ENCODE measurements around the gene WSCD2.
"Not testable (repeated sequence)": the region's sequence is repeated elsewhere in the genome, so short reads cannot be mapped to it uniquely, and the experiment has no call there.

Gene WSCD2

DNA sequence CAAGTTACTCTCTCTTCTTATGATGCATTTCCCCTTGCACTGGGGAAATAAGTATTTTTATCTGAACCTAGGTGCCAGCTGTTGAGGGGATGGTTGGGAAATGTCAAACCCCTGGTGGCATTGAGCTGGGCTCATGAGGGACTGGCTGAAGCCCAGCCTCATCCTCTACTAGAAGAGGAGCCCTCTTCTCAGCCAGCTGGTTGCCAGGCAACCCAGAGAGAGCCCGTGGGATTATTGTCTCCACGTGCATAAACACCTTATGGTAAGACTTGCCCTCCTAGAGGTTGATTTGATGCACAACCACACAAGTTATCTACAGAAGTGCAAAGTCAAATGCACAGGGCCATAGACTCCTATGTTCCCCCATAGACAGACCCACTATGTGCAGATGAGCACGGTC lies 89.8 kb downstream of the WSCD2 start:
- CTCF ChIA-PET = no interaction called here
- Mint-ChIP-seq H3K36me3 (no peaks in the 10 kb centered on the region), H3K4me3 (no peak overlapping the region), H3K9me3 (no peaks in the 10 kb centered on the region), H3K4me1 (no peaks in the 10 kb centered on the region), H3K27me3 (no peaks in the 10 kb centered on the region), H3K27ac (no peak overlapping the region)
- DNase-seq = no peak

DNA sequence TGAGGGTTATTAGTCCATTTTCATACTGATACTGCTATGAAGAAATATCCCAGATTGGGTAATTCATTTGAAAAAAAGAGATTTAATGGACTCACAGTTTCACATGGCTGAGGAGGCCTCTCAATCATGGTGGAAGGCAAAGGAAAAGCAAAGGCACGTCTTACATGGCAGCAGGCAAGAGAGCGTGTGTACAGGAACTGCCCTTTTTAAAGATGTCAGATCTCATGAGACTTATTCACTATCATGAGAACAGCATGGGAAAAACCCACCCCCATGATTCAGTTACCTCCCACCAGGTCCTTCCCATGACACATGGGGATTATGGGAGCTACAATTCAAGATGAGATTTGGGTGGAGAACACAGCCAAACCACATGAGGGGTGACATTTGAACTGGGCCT lies 96.0 kb downstream of the WSCD2 start:
- H3K9me3 Mint-ChIP-seq, H3K27ac Mint-ChIP-seq, H3K27me3 Mint-ChIP-seq, H3K4me3 Mint-ChIP-seq, DNase-seq, H3K36me3 Mint-ChIP-seq, H3K4me1 Mint-ChIP-seq, CTCF ChIA-PET: not testable (repeated sequence)

DNA sequence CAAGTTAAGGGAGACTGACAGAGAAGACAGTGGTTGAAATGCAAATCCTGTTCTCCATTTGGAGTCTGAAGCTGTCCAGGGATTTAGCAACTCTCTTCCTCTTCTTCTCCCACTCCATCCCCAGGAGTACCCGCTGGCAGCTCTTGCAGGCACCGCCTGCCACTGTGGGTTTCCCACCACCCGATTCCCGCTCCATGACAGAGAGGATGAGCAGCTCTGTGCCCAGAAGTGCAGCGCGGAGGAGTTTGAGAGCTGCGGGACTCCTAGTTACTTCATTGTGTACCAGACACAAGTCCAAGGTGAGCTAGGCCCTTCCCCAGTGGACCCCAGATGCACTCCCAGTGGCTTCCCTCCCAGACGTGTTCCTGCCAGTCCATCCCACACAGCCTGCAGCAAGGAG lies 97.8 kb downstream of the WSCD2 start:
- H3K27ac Mint-ChIP-seq = no peak overlapping the region
- H3K27me3 Mint-ChIP-seq = peaks cover 5% of the 10 kb centered on the region
- no peak overlapping the region for H3K4me3 Mint-ChIP-seq
- no peaks in the 10 kb centered on the region for H3K4me1 Mint-ChIP-seq
- H3K9me3 Mint-ChIP-seq = no peaks in the 10 kb centered on the region
- no peaks in the 10 kb centered on the region for H3K36me3 Mint-ChIP-seq
- CTCF ChIA-PET = no interaction called here
- no peak for DNase-seq

DNA sequence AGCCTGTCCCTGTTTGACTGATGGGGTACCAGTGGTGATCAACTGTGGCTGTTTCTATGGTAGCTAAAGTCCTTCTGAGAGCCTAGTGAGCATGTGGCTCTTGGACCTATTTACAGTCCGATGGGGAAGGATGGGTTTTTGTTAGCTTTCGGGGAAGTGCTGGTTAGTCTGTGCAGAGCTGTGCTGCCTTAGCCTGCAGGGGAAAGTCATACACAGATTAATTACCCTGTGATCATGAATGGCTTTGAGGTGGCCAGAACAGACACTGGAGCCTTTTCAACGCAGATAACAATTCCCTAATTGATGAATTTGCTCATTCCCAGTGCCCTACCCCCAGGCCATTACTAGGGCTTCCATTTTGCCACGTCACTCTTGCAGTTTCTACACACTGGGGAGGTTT lies 99.7 kb downstream of the WSCD2 start:
- Mint-ChIP-seq H3K27ac (no peak overlapping the region), H3K36me3 (no peaks in the 10 kb centered on the region)
- CTCF ChIA-PET = no interaction called here

DNA sequence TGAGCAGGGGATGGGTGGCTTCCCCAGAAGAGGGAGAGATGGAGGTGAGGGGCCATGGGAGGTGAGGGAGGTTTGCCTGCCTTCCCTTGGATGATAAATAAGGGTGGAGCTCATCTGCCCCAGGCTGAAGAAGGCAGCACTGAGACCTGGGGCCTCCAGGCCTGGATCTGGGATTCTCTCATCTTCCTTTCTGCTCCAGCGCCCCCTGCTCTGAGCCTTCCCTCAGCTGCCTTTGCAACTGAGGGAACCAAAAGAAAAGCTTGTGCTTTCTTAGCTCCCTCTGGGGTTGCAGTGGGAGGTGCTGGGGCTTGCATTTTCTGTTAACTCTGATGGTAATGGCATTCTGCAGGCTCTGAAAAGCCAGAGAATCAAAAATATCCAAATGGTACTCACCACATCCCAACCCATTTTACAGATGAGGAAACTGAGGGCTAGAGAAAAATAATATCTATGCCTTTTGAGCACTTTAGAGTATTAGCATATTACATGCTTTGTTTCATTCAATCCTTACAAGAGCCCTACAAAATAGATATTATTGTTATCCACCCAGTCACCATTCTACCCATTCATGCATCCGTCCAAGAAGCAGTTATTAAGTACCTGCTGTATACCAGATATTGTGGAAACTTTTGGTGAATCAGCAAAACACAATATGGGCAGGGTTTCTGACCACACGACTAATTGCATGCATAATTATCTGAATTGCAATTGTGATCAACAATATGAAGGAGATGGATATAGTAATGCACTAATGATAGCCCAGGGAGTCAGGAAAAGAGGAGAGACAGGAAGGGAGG lies 102.2 kb downstream of the WSCD2 start:
- CTCF ChIA-PET = no interaction called here
- no peaks in the 10 kb centered on the region for H3K36me3 Mint-ChIP-seq
- no peak overlapping the region for H3K4me3 Mint-ChIP-seq
- no peak for DNase-seq
- H3K4me1 Mint-ChIP-seq = no peaks in the 10 kb centered on the region
- peaks cover 6% of the 10 kb centered on the region for H3K27me3 Mint-ChIP-seq
- H3K27ac Mint-ChIP-seq = no peak overlapping the region
- no peaks in the 10 kb centered on the region for H3K9me3 Mint-ChIP-seq

More for the DNA sequence above, 99.7 kb downstream of the WSCD2 start:
- Mint-ChIP-seq H3K9me3 (no peaks in the 10 kb centered on the region), H3K27me3 (peaks cover 5% of the 10 kb centered on the region), H3K4me1 (no peaks in the 10 kb centered on the region), H3K4me3 (no peak overlapping the region)
- no peak for DNase-seq

DNA sequence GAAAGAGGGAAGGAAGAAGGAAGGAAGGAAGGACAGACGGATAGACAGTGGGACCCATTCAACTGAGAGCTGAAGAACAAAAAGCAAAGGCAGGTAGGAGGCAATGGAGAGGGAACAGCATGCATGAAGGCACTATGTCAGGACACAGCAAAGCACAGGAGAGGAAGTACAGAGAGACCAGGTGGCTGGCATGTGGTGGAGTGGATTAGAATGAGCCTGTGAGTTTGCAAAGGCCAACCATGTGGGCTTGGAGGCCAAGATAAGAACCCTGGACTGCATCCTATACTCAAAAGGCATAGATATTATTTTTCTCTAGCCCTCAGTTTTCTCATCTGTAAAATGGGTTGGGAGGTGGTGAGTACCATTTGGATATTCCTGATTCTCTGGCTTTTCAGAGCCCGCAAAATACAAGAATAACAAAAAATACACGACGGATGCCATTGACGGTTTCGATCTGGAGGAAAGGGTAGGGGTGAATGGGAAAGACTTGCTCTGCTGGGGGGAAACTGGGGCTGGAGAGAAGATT lies 102.9 kb downstream of the WSCD2 start:
- DNase-seq = no peak
- CTCF ChIA-PET = no interaction called here

DNA sequence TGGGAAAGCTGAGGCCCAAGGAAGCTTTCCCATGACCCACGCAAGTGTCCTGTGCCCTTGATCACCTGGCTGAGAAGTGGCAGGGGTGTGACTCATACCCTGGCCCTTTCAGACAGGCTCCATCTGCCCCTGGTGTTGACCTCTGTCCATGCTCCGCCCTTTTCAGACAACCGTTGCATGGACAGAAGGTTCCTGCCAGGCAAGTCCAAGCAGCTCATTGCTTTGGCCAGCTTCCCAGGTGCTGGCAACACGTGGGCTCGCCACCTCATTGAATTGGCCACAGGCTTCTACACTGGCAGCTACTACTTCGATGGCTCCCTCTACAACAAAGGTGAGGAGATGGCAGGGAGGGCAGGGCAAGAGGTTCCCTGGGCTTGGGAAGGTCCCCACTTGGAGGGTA lies 103.5 kb downstream of the WSCD2 start:
- H3K27ac Mint-ChIP-seq = no peak overlapping the region
- H3K4me1 Mint-ChIP-seq = no peaks in the 10 kb centered on the region
- no peaks in the 10 kb centered on the region for H3K9me3 Mint-ChIP-seq
- H3K27me3 Mint-ChIP-seq = peaks cover 8% of the 10 kb centered on the region
- no peak for DNase-seq
- H3K4me3 Mint-ChIP-seq = no peak overlapping the region
- CTCF ChIA-PET = no interaction called here
- H3K36me3 Mint-ChIP-seq = no peaks in the 10 kb centered on the region

More for the DNA sequence above, 102.9 kb downstream of the WSCD2 start:
- Mint-ChIP-seq H3K4me3 (no peak overlapping the region), H3K36me3 (no peaks in the 10 kb centered on the region), H3K9me3 (no peaks in the 10 kb centered on the region), H3K27ac (no peak overlapping the region), H3K4me1 (no peaks in the 10 kb centered on the region), H3K27me3 (peaks cover 8% of the 10 kb centered on the region)

DNA sequence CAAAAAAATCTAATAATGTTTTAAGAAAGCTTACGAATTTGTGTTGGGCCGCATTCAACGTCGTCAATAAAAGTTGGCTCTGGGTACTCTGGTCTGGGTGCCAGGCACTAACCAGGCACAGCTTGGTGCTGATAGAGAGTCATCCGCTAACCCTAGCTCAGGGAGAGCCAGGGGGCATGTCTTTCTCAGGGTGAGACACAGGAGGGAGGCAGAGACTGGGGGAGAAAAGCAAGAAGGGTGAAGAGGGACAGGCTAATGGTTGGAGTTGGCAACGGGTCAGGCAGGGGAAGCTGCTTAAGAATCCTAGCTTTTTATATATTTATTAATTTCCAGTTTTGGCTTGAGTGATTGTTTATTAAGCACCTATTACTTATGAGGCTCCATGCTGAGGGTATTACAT lies 105.1 kb downstream of the WSCD2 start:
- Mint-ChIP-seq H3K9me3 (no peaks in the 10 kb centered on the region), H3K27ac (no peak overlapping the region), H3K4me3 (no peak overlapping the region), H3K36me3 (no peaks in the 10 kb centered on the region), H3K4me1 (no peaks in the 10 kb centered on the region), H3K27me3 (peaks cover 8% of the 10 kb centered on the region)
- no peak for DNase-seq
- CTCF ChIA-PET = no interaction called here

DNA sequence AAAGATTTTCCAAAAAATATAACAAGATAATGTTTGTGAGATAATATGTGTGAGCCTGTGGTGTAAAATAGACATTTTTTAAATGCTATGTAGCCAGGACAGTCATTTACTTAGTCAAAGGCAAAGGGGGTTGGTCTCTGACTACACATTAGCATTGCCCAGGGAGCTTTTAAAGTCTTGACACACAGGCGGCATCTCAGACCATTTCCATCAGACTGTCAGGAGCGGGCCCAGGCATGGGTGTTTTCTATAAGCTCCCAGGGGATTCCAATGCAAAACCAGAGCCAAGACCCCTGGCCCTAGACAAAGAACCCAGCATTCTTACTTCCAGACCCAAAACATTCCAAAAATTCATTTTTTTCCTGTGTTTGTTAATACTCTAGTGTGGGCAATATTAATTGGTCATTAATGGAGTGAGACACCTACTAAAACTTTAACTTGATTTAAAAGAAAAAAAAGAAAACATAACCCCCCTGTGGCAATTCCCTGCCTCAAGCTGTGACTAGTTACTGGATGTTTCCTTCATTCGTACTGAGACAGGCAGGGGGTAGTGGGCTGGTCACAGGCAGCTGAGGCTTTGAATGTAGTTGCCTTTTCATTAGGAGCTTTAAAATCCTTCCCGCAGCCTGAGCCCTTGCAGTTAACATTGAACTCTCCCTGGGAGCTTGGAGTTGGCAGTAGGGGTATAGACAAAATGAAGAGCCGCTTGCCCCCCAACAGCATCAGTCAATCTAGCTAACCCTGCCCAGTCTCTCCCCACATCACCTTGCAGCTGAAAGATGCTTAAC lies 106.3 kb downstream of the WSCD2 start:
- no peaks in the 10 kb centered on the region for H3K36me3 Mint-ChIP-seq
- no peak for DNase-seq
- peaks cover 8% of the 10 kb centered on the region for H3K27me3 Mint-ChIP-seq
- no peaks in the 10 kb centered on the region for H3K4me1 Mint-ChIP-seq
- no peaks in the 10 kb centered on the region for H3K9me3 Mint-ChIP-seq
- H3K27ac Mint-ChIP-seq = no peak overlapping the region
- CTCF ChIA-PET = no interaction called here
- H3K4me3 Mint-ChIP-seq = no peak overlapping the region

DNA sequence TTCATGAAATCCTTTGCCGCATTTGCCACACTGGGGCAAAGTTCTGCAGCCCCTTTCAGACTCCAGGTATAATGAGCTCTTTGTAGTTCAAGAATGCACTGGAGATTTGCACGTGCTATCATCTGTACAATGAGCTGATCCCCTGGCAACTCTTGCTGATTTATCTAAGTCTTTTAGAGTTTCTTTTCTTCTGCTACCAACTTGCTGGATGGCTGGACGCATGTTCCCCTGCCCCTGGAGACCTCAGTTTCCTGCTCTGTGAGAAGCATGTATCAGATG lies 106.8 kb downstream of the WSCD2 start:
- no peaks in the 10 kb centered on the region for H3K36me3 Mint-ChIP-seq
- H3K4me1 Mint-ChIP-seq = no peaks in the 10 kb centered on the region
- CTCF ChIA-PET = no interaction called here
- no peak overlapping the region for H3K4me3 Mint-ChIP-seq
- H3K27ac Mint-ChIP-seq = no peak overlapping the region
- DNase-seq = no peak
- no peaks in the 10 kb centered on the region for H3K9me3 Mint-ChIP-seq
- H3K27me3 Mint-ChIP-seq = peaks cover 8% of the 10 kb centered on the region

DNA sequence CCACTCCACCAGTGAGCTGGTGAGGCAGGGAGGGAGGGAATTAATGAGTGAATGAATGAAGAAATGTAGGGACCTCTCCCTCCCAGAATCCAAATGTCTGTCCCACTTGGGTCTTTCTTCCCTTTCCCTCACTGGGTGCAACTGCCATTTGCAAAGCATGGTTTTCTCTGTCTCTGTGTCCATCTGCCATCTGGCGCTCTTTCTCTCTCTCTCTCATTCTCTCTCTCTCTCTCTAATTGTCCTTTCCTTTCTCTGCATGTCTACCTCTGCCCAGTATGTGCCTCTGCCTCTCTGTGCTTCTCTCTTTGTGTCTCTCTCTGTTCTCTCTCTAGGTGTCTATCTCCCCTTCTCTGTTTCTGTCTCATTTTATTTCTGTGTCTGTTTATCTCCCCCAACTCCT lies 107.3 kb downstream of the WSCD2 start:
- no peak for DNase-seq
- H3K4me1 Mint-ChIP-seq = no peaks in the 10 kb centered on the region
- H3K4me3 Mint-ChIP-seq = no peak overlapping the region
- H3K27me3 Mint-ChIP-seq = peaks cover 8% of the 10 kb centered on the region
- CTCF ChIA-PET = no interaction called here
- no peaks in the 10 kb centered on the region for H3K9me3 Mint-ChIP-seq
- H3K27ac Mint-ChIP-seq = no peak overlapping the region
- no peaks in the 10 kb centered on the region for H3K36me3 Mint-ChIP-seq

DNA sequence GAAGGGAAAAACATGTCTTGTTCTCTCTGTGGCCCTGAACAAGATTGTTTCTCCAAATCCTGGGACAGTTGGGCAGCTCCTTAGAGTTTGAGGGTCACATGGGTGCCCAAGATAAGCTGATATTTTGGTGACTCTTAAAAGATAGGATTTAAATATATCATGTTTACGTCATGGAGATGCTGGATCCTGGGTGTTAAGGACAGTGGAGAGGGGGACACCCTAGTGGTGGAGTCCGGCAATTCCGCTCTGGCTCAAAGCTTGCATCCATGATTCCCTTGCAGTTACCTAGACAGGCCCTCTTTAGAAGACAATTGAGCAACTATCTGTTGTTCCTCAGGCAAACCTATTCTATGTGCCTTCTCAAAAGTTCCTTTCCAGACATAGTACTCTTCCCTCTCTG lies 108.2 kb downstream of the WSCD2 start:
- H3K36me3 Mint-ChIP-seq = no peaks in the 10 kb centered on the region
- CTCF ChIA-PET = interaction anchor here (1.5 kb wide), 1 partner anchor 23 kb away, joined by 3 read pairs; no protein-coding TSS in a partner anchor
- no peak overlapping the region for H3K4me3 Mint-ChIP-seq
- no peaks in the 10 kb centered on the region for H3K4me1 Mint-ChIP-seq
- peaks cover 8% of the 10 kb centered on the region for H3K27me3 Mint-ChIP-seq
- no peak overlapping the region for H3K27ac Mint-ChIP-seq
- no peaks in the 10 kb centered on the region for H3K9me3 Mint-ChIP-seq
- no peak for DNase-seq

DNA sequence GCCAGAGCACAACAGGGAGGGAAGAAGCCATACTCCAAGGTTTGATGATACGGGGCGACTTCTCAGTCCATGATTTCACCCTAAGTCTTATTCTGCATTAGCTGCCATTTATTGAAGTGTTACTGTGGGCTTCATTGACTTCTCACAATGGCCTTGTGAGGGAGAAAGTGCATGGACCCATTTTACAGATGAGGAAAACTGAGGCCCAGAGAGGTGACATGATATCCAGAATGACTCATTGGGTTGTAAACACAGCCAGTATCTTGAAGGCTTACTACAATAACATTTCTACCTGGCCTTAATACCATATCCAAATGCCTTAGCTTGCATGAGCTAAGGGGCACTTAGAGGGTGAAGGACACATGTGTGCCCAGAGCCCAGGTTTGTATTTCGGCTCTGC lies 109.4 kb downstream of the WSCD2 start:
- CTCF ChIA-PET = interaction anchor here (1.0 to 1.5 kb wide), 2 partner anchors 24 to 28 kb away, joined by 3 read pairs; no protein-coding TSS in a partner anchor
- Mint-ChIP-seq H3K27me3 (peaks cover 8% of the 10 kb centered on the region), H3K36me3 (no peaks in the 10 kb centered on the region), H3K9me3 (no peaks in the 10 kb centered on the region), H3K4me1 (no peaks in the 10 kb centered on the region), H3K4me3 (no peak overlapping the region), H3K27ac (no peak overlapping the region)
- no peak for DNase-seq

DNA sequence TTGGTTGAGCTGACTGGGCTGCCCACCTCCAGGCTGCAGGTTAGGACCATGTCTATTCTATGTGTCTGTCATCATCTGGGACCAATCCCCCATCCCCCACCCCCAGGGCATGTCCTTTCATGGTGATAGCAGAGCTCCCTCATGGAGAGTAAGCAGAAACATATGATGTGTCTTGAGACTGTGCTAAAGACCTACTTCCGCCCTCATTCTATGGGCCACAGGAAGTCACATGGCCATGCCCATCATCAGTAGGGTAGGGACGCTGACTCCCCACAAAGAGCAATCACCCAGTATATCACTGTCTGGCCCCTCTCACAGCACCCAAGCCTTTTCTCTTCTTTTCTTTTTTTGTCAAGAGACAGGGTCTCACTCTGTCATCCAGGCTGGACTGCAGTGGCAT lies 110.3 kb downstream of the WSCD2 start:
- no peak overlapping the region for H3K4me3 Mint-ChIP-seq
- H3K36me3 Mint-ChIP-seq = no peaks in the 10 kb centered on the region
- no peak for DNase-seq
- H3K27ac Mint-ChIP-seq = no peak overlapping the region
- peaks cover 8% of the 10 kb centered on the region for H3K27me3 Mint-ChIP-seq
- no peaks in the 10 kb centered on the region for H3K9me3 Mint-ChIP-seq
- no peaks in the 10 kb centered on the region for H3K4me1 Mint-ChIP-seq
- CTCF ChIA-PET = interaction anchor here (1.0 kb wide), 1 partner anchor 27 kb away, joined by 3 read pairs; no protein-coding TSS in a partner anchor
